ENCODE results near the gene CRIP1.

The CRIP1 gene

GRCh38 chr14:105529319-105529568, 42.6 kb downstream of the CRIP1 start:
- no peaks in the 10 kb centered on the region for H3K36me3 ChIP-seq (replicated peaks; ENCODE audit: insufficient read depth, low read length)
- no peaks in the 10 kb centered on the region for H3K79me2 ChIP-seq (ENCODE audit: low read length)
- H4K20me1 ChIP-seq (ENCODE audit: insufficient read depth, low read length): no peaks in the 10 kb centered on the region
- no peak for DNase-seq
- H3K9me3 ChIP-seq (replicated peaks; ENCODE audit: insufficient read depth, low read length): no peaks in the 10 kb centered on the region
- no peak for TF ChIP-seq EZH2 (optimal IDR thresholded peaks at IDR 0.05; ENCODE audit: low read depth, low read length)
- TF ChIP-seq, protein P1, sequence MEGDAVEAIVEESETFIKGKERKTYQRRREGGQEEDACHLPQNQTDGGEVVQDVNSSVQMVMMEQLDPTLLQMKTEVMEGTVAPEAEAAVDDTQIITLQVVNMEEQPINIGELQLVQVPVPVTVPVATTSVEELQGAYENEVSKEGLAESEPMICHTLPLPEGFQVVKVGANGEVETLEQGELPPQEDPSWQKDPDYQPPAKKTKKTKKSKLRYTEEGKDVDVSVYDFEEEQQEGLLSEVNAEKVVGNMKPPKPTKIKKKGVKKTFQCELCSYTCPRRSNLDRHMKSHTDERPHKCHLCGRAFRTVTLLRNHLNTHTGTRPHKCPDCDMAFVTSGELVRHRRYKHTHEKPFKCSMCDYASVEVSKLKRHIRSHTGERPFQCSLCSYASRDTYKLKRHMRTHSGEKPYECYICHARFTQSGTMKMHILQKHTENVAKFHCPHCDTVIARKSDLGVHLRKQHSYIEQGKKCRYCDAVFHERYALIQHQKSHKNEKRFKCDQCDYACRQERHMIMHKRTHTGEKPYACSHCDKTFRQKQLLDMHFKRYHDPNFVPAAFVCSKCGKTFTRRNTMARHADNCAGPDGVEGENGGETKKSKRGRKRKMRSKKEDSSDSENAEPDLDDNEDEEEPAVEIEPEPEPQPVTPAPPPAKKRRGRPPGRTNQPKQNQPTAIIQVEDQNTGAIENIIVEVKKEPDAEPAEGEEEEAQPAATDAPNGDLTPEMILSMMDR (IDR thresholded peaks at IDR 0.05; ENCODE audit: low read length): no peak
- no peak for TF ChIP-seq EZH2phosphoT487 (IDR thresholded peaks at IDR 0.05; ENCODE audit: low read length)
- peak overlapping the region; percentile 74; the same call in 1 of the 2 replicates for H3K4me2 ChIP-seq (ENCODE audit: low read depth, low read length)
- H3K9ac ChIP-seq (ENCODE audit: low read length): no peak overlapping the region
- H3K9me2 ChIP-seq (replicated peaks; ENCODE audit: insufficient read depth, low read length): no peaks in the 10 kb centered on the region
- no peak overlapping the region for H3K4me3 ChIP-seq (ENCODE audit: low read length)
- H3K4me1 ChIP-seq (ENCODE audit: low read length): peaks cover 4% of the 10 kb centered on the region; the same call in 1 of the 2 replicates
- no peak overlapping the region for H3K27ac ChIP-seq (ENCODE audit: low read length)
- H3F3A ChIP-seq (ENCODE audit: insufficient read depth, low read length): peaks cover 6% of the 10 kb centered on the region; the same call in 1 of the 2 replicates
- H2AFZ ChIP-seq (ENCODE audit: low read length): no peak overlapping the region
- H3K27me3 ChIP-seq (replicated peaks; ENCODE audit: insufficient read depth, low read length): peaks cover 51% of the 10 kb centered on the region

GRCh38 chr14:105529569-105530284, 43.0 kb downstream of the CRIP1 start:
- H3K4me1 ChIP-seq (ENCODE audit: low read length): peaks cover 4% of the 10 kb centered on the region; the same call in 1 of the 2 replicates
- H3K79me2 ChIP-seq (ENCODE audit: low read length): no peaks in the 10 kb centered on the region
- H3K4me3 ChIP-seq (ENCODE audit: low read length): no peak overlapping the region
- no peak for TF ChIP-seq EZH2phosphoT487 (IDR thresholded peaks at IDR 0.05; ENCODE audit: low read length)
- TF ChIP-seq EZH2 (optimal IDR thresholded peaks at IDR 0.05; ENCODE audit: low read depth, low read length): no peak
- TF ChIP-seq, protein P1 (IDR thresholded peaks at IDR 0.05; ENCODE audit: low read length): no peak
- H3F3A ChIP-seq (ENCODE audit: insufficient read depth, low read length): peaks cover 6% of the 10 kb centered on the region; the same call in 1 of the 2 replicates
- DNase-seq: no peak
- H3K9me3 ChIP-seq (replicated peaks; ENCODE audit: insufficient read depth, low read length): no peaks in the 10 kb centered on the region
- H2AFZ ChIP-seq (ENCODE audit: low read length): no peak overlapping the region
- no peaks in the 10 kb centered on the region for H3K36me3 ChIP-seq (replicated peaks; ENCODE audit: insufficient read depth, low read length)
- no peak overlapping the region for H3K4me2 ChIP-seq (ENCODE audit: low read depth, low read length)
- H3K9ac ChIP-seq (ENCODE audit: low read length): no peak overlapping the region
- no peaks in the 10 kb centered on the region for H3K9me2 ChIP-seq (replicated peaks; ENCODE audit: insufficient read depth, low read length)
- H3K27me3 ChIP-seq (replicated peaks; ENCODE audit: insufficient read depth, low read length): peaks cover 52% of the 10 kb centered on the region
- no peaks in the 10 kb centered on the region for H4K20me1 ChIP-seq (ENCODE audit: insufficient read depth, low read length)
- H3K27ac ChIP-seq (ENCODE audit: low read length): no peak overlapping the region

- no peaks in the 10 kb centered on the region for H3K36me3 ChIP-seq (replicated peaks; ENCODE audit: insufficient read depth, low read length)
- H2AFZ ChIP-seq (ENCODE audit: low read length): no peak overlapping the region
- peaks cover 5% of the 10 kb centered on the region; the same call in 1 of the 2 replicates for H3F3A ChIP-seq (ENCODE audit: insufficient read depth, low read length)
- H3K79me2 ChIP-seq (ENCODE audit: low read length): no peaks in the 10 kb centered on the region
- H3K4me3 ChIP-seq (ENCODE audit: low read length): no peak overlapping the region
- H3K9ac ChIP-seq (ENCODE audit: low read length): no peak overlapping the region
- H3K27ac ChIP-seq (ENCODE audit: low read length): no peak overlapping the region
- DNase-seq: no peak
- H3K4me2 ChIP-seq (ENCODE audit: low read depth, low read length): no peak overlapping the region
- H3K27me3 ChIP-seq (replicated peaks; ENCODE audit: insufficient read depth, low read length): peaks cover 55% of the 10 kb centered on the region
- H3K4me1 ChIP-seq (ENCODE audit: low read length): peaks cover 4% of the 10 kb centered on the region; the same call in 1 of the 2 replicates
- no peaks in the 10 kb centered on the region for H3K9me2 ChIP-seq (replicated peaks; ENCODE audit: insufficient read depth, low read length)
- TF ChIP-seq EZH2phosphoT487 (IDR thresholded peaks at IDR 0.05; ENCODE audit: low read length) (no peak), EZH2 (optimal IDR thresholded peaks at IDR 0.05; ENCODE audit: low read depth, low read length) (no peak)
- TF ChIP-seq, protein P1 (IDR thresholded peaks at IDR 0.05; ENCODE audit: low read length): no peak
- H3K9me3 ChIP-seq (replicated peaks; ENCODE audit: insufficient read depth, low read length): no peaks in the 10 kb centered on the region
- H4K20me1 ChIP-seq (ENCODE audit: insufficient read depth, low read length): no peaks in the 10 kb centered on the region
Observed at GRCh38 chr14:105530285-105531087, 43.8 kb downstream of the CRIP1 start.

Measured in MM.1S (cell line).